Superior temporal gyrus (tissue), 1 donor: ENCODE data around the gene VWA8.
"Not testable (repeated sequence)": the region's sequence is repeated elsewhere in the genome, so short reads cannot be mapped to it uniquely, and the experiment has no call there.

ENCODE experiments used
- DNase-seq: peaks from one replicate; pipeline ENCODE4 v3.0.0-alpha.2; 2016; ENCODE audit errors: extremely low spot score

VWA8 gene

GRCh38 chr13:41647699-41648313, 313.1 kb downstream of the VWA8 start:
- not testable (repeated sequence) for DNase-seq

GRCh38 chr13:41645331-41645730, 315.6 kb downstream of the VWA8 start:
- no peak for DNase-seq

GRCh38 chr13:41644742-41645141, 316.2 kb downstream of the VWA8 start:
- DNase-seq: no peak

GRCh38 chr13:41643507-41643906, 317.4 kb downstream of the VWA8 start:
- DNase-seq: no peak

- no peak for DNase-seq
Observed at GRCh38 chr13:41641961-41642360, 318.9 kb downstream of the VWA8 start.

DNA sequence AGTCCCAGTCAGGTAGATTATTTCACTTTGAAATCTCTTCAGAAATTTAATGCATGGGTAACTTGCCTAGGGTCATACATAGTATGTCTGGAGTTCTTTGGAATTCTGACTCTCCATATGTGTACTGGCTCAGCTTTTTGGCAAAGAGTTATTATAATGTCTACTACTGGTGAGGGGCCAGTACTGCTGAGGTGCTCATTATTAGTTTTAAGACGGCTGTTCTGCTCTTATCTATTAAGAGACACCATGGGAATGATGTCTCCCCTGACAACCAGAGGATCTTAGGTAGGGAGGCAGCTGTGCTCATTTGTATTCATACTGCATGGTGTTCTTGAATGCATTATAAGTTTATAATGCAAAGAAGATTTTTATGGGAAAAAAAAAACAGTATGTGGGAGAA, 319.5 kb downstream of the VWA8 start:
- no peak for DNase-seq

- DNase-seq: peak; percentile 42
Observed at GRCh38 chr13:41639955-41640780, 320.7 kb downstream of the VWA8 start.

DNA sequence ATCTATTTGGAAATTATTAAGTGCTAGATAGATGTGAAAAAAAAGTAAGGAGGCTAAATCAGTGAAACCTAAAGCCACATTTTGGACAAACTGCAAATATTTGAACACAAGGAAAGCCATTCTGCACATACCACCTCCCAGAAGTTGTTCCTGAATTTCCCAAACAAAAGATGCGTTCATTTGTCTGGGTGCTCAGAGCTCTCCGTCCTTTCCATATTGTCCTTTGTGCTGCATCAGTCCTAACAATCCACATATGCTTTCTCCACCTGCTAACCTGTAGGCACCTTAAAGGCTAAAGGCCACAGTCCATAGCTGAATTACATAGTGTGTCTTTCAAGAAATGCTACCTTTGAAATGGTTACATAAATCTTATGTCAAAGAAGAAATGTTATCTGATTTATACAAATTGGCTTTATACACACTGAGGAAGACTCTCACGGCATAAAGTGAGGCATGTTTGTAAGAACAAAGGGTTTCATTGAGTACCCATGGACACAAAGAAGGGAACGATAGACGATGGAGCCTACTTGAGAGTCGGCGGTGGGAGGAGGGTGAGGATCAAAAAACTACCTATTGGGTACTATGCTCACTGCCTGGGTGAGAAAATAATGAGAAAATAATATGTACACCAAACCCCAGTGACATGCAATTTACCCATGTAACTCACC, 321.5 kb downstream of the VWA8 start:
- DNase-seq: no peak

DNA sequence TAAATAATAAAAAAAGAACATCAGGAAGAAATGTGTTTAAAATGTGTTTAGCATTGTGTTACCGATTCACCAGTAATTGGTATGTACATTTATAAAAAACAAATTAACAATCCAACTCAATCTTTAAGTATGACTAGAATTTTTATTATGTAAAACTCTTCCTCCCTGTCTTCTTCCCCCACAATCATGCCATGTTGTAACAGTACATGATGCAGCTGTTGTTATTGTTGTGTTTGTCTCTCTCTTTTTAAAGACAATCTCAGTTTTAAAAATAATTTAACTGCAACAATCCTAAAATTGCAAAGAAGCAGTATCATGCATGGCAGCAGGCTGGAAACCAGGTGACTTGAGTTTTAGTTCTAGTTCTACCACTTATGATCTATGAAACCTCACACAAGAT, 323.3 kb downstream of the VWA8 start:
- no peak for DNase-seq

DNA sequence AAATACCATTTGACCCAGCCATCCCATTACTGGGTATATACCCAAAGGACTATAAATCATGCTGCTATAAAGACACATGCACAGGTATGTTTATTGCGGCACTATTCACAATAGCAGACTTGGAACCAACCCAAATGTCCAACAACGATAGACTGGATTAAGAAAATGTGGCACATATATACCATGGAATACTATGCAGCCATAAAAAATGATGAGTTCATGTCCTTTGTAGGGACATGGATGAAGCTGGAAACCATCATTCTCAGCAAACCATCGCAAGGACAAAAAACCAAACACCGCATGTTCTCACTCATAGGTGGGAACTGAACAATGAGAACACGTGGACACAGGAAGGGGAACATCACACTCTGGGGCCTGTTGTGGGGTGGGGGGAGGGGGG, 323.9 kb downstream of the VWA8 start:
- not testable (repeated sequence) for DNase-seq

DNA sequence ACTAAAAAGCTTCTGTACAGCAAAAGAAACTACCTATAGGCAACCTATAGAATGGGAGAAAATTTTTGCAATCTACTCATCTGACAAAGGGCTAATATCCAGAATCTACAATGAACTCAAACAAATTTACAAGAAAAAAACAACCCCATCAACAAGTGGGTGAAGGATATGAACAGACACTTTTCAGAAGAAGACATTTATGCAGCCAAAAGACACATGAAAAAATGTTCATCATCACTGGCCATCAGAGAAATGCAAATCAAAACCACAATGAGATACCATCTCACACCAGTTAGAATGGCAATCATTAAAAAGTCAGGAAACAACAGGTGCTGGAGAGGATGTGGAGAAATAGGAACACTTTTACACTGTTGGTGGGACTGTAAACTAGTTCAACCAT, 324.3 kb downstream of the VWA8 start:
- not testable (repeated sequence) for DNase-seq

DNA sequence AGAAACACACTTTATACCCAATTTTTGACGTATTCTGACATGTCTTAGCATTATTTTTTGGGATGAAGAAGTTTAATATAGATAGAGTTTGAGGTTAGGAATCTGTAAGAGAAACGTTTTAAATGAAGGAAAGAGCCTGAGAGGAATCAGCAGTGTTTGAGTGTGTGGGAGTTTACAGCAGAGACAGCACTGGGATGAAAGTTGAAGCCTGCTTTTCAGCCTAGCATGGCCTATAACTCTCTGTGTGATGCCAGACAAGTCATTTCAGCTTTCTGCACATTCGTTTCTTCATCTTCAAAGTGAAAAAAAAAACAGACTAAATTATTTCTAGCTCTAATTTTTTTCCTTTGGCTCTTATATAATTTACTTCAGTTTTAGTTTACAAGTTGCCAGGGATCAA, 326.5 kb downstream of the VWA8 start:
- no peak for DNase-seq

- no peak for DNase-seq
Observed at GRCh38 chr13:41633776-41634175, 327.1 kb downstream of the VWA8 start.

DNA sequence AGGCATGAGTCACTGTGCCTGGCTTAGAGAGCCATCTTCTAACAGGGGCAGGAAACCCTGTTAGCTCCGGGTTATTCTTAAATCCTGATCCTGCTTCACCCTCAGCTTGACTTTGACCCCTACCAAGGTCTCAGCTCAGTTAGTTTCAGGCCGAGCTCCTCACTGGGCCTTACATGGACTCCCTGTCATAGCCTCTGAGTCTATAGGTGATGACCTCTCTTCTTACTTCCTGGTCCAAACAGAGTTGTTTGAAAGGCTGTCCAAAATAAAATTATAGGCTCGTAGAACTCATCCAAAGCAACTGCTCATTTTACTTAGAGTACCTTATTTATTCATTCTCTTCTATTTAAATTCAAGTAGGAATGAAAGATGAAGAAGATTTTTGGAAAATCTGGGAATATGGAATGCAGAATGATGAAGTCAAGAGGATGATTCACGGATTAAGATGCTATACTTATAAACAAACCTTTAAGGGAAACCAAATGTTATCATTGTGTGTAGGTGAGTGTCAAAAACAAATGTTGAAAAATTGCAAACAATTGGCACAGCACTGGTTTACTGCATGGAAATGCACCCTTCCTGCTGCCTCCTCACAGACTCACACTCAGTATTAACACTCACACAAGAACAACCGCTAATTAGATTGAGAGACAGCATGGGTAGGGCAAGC, 329.5 kb downstream of the VWA8 start:
- DNase-seq: no peak

- no peak for DNase-seq
Observed at GRCh38 chr13:41627425-41627824, 333.5 kb downstream of the VWA8 start.

DNA sequence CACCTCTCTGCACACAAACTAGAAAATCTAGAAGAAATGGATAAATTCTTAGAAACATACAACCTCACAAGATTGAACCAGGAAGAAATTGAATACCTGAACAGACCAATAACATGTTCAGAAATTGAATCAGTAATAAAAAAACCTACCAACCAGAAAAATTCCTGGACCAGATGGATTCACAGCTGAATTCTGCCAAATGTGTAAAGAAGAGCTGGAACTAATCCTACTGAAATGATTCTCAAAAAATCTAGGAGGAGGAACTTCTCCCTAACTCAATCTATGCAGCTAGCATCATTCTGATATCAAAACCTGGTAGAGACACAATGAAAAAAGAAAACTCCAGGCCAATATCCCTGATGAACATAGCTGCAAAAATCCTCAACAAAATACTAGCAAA, 336.9 kb downstream of the VWA8 start:
- DNase-seq: no peak

GRCh38 chr13:41622432-41623429, 338.2 kb downstream of the VWA8 start:
- no peak for DNase-seq

- DNase-seq: no peak
Observed at GRCh38 chr13:41621716-41622431, 339.0 kb downstream of the VWA8 start.

GRCh38 chr13:41617633-41618032, 343.3 kb downstream of the VWA8 start:
- DNase-seq: not testable (repeated sequence)

DNA sequence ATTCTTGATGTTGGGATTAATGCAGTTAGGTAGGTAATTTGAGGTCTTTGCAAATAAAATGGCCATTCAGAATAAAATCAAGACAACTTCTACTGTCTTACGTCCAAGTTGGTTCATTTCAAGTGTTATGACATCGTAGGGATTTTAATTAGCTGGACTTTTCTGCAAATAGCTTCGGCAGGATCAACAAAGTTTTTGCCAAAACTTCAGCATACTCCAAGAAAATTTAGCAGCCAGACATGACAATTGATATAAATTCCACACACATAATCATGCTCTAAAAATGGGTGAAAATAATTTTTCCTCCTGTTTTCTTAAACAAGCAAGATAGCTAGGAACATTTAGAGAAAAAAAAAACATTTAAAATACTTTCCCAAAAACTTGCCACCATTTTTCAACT, 344.8 kb downstream of the VWA8 start:
- no peak for DNase-seq

DNA sequence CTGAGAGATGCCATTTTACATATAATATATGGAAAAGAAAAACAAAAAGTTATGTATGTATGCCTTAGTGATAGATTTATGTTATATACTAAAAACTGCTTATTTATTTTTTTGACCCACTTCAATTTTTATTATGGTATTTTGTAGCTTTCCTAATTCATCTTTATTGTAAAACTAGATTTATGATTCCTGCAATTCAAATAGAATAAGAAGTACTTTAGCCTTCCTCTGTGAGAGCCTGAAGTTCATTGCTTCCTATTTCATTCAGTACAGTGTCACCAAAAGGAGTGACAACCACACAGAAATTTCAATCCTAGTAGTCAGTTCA, 345.4 kb downstream of the VWA8 start:
- DNase-seq: no peak
